ENCODE data around the gene PPP2R5E.

The PPP2R5E gene

GRCh38 chr14:63535918-63536317, 7.3 kb downstream of the PPP2R5E start:
- H3K9me2 ChIP-seq (ENCODE audit: low read depth, low read length), result no peaks in the 10 kb centered on the region
- H3K4me2 ChIP-seq (ENCODE audit: low read length), result no peak overlapping the region
- no peak overlapping the region for H3K9ac ChIP-seq (ENCODE audit: low read length)
- H4K20me1 ChIP-seq (ENCODE audit: insufficient read depth, low read length), result no peaks in the 10 kb centered on the region
- H3K79me2 ChIP-seq (ENCODE audit: insufficient read depth, low read length), result peaks cover 63% of the 10 kb centered on the region
- H3K27ac ChIP-seq (ENCODE audit: low read depth, low read length, poor library complexity, severe bottlenecking), result no peak overlapping the region
- H3K36me3 ChIP-seq (ENCODE audit: insufficient read depth, low read length), result peaks cover 87% of the 10 kb centered on the region
- H3K4me3 ChIP-seq (ENCODE audit: low read depth, low read length, poor library complexity, severe bottlenecking), result no peak overlapping the region
- H3K27me3 ChIP-seq (ENCODE audit: insufficient read depth, low read length), result no peaks in the 10 kb centered on the region
- H3K4me1 ChIP-seq (ENCODE audit: insufficient read depth, low read length, severe bottlenecking), result peaks cover 3% of the 10 kb centered on the region
- TF ChIP-seq CTCF (IDR thresholded peaks at IDR 0.05; ENCODE audit: low read length) (no peak), EZH2 (IDR thresholded peaks at IDR 0.05; ENCODE audit: borderline replicate concordance, low read length) (no peak)
- no peaks in the 10 kb centered on the region for H3F3A ChIP-seq (ENCODE audit: insufficient read depth, low read length)
- no peak overlapping the region for H2AFZ ChIP-seq (ENCODE audit: low read length)
- no peaks in the 10 kb centered on the region for H3K9me3 ChIP-seq (ENCODE audit: low read length)

GRCh38 chr14:63533474-63533873, 9.7 kb downstream of the PPP2R5E start:
- Histone ChIP-seq H3K79me2 (ENCODE audit: insufficient read depth, low read length) (peaks cover 73% of the 10 kb centered on the region), H3K36me3 (ENCODE audit: insufficient read depth, low read length) (peaks cover 79% of the 10 kb centered on the region), H3K27me3 (ENCODE audit: insufficient read depth, low read length) (no peaks in the 10 kb centered on the region)

GRCh38 chr14:63524537-63525155, 18.5 kb downstream of the PPP2R5E start:
- Histone ChIP-seq H3F3A (ENCODE audit: insufficient read depth, low read length) (peaks cover 4% of the 10 kb centered on the region; the same call in 1 of the 2 replicates), H3K4me2 (ENCODE audit: low read length) (peak overlapping the region; percentile 66)

More at GRCh38 chr14:63533474-63533873, 9.7 kb downstream of the PPP2R5E start:
- no peaks in the 10 kb centered on the region for H3F3A ChIP-seq (ENCODE audit: insufficient read depth, low read length)
- no peak overlapping the region for H2AFZ ChIP-seq (ENCODE audit: low read length)
- no peak for TF ChIP-seq EZH2 (IDR thresholded peaks at IDR 0.05; ENCODE audit: borderline replicate concordance, low read length)
- no peak for TF ChIP-seq CTCF (IDR thresholded peaks at IDR 0.05; ENCODE audit: low read length)
- no peak overlapping the region for H3K27ac ChIP-seq (ENCODE audit: low read depth, low read length, poor library complexity, severe bottlenecking)
- no peaks in the 10 kb centered on the region for H3K9me3 ChIP-seq (ENCODE audit: low read length)
- no peak overlapping the region for H3K4me2 ChIP-seq (ENCODE audit: low read length)
- H3K9ac ChIP-seq (ENCODE audit: low read length), result no peak overlapping the region
- no peaks in the 10 kb centered on the region for H3K9me2 ChIP-seq (ENCODE audit: low read depth, low read length)
- no peak overlapping the region for H3K4me3 ChIP-seq (ENCODE audit: low read depth, low read length, poor library complexity, severe bottlenecking)
- peaks cover 17% of the 10 kb centered on the region for H3K4me1 ChIP-seq (ENCODE audit: insufficient read depth, low read length, severe bottlenecking)
- H4K20me1 ChIP-seq (ENCODE audit: insufficient read depth, low read length), result no peaks in the 10 kb centered on the region

More at GRCh38 chr14:63524537-63525155, 18.5 kb downstream of the PPP2R5E start:
- Histone ChIP-seq H2AFZ (ENCODE audit: low read length) (no peak overlapping the region), H3K4me3 (ENCODE audit: low read depth, low read length, poor library complexity, severe bottlenecking) (peak overlapping the region; percentile 45), H4K20me1 (ENCODE audit: insufficient read depth, low read length) (no peaks in the 10 kb centered on the region), H3K79me2 (ENCODE audit: insufficient read depth, low read length) (peaks cover 35% of the 10 kb centered on the region), H3K36me3 (ENCODE audit: insufficient read depth, low read length) (peaks cover 20% of the 10 kb centered on the region), H3K9ac (ENCODE audit: low read length) (peak overlapping the region; percentile 65), H3K4me1 (ENCODE audit: insufficient read depth, low read length, severe bottlenecking) (peaks cover 63% of the 10 kb centered on the region), H3K9me2 (ENCODE audit: low read depth, low read length) (no peaks in the 10 kb centered on the region), H3K27ac (ENCODE audit: low read depth, low read length, poor library complexity, severe bottlenecking) (peak overlapping the region; percentile 99), H3K27me3 (ENCODE audit: insufficient read depth, low read length) (no peaks in the 10 kb centered on the region), H3K9me3 (ENCODE audit: low read length) (no peaks in the 10 kb centered on the region)
- TF ChIP-seq EZH2 (IDR thresholded peaks at IDR 0.05; ENCODE audit: borderline replicate concordance, low read length) (no peak), CTCF (IDR thresholded peaks at IDR 0.05; ENCODE audit: low read length) (no peak)

All from OCI-LY1 (cell line).